Measurements from ENCODE around the gene F2R. TPM values are rescaled to one million over a fixed set of nuclear protein-coding genes. Genes with fewer than 3 reads are reported as not detected.
A peak's percentile ranks its signal among the peaks of the same experiment; 100 is the strongest.

F2R gene
- total RNA-seq, 1 donor from 2014 or later: 18.6 TPM

DNA sequence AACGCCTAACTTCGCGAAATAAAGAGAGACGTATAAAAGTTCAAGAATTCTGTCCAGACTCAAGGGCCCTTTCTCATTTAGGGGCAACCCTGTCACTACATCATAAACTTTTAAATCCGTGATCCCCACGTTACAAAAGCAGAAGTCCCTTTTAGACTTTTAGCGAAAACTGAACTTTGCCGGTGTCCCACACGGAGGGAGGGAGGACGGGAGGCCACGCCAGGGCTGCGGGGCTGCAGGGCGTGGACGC, 515 bp upstream of the F2R start:
- Histone ChIP-seq H3K27ac (peak overlapping the region; percentile 79), H3K36me3 (no peaks in the 10 kb centered on the region), H3K9me3 (no peaks in the 10 kb centered on the region), H3K4me3 (peak overlapping the region; percentile 72), H3K27me3 (ENCODE audit: low read depth) (peaks cover 33% of the 10 kb centered on the region), H3K4me1 (peaks cover 27% of the 10 kb centered on the region)
- TF ChIP-seq, protein P1, sequence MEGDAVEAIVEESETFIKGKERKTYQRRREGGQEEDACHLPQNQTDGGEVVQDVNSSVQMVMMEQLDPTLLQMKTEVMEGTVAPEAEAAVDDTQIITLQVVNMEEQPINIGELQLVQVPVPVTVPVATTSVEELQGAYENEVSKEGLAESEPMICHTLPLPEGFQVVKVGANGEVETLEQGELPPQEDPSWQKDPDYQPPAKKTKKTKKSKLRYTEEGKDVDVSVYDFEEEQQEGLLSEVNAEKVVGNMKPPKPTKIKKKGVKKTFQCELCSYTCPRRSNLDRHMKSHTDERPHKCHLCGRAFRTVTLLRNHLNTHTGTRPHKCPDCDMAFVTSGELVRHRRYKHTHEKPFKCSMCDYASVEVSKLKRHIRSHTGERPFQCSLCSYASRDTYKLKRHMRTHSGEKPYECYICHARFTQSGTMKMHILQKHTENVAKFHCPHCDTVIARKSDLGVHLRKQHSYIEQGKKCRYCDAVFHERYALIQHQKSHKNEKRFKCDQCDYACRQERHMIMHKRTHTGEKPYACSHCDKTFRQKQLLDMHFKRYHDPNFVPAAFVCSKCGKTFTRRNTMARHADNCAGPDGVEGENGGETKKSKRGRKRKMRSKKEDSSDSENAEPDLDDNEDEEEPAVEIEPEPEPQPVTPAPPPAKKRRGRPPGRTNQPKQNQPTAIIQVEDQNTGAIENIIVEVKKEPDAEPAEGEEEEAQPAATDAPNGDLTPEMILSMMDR (IDR thresholded peaks at IDR 0.05): no peak
- intact Hi-C loops (cut with DNase I): no loop called here
- no peak for ATAC-seq
- no peak for DNase-seq

DNA sequence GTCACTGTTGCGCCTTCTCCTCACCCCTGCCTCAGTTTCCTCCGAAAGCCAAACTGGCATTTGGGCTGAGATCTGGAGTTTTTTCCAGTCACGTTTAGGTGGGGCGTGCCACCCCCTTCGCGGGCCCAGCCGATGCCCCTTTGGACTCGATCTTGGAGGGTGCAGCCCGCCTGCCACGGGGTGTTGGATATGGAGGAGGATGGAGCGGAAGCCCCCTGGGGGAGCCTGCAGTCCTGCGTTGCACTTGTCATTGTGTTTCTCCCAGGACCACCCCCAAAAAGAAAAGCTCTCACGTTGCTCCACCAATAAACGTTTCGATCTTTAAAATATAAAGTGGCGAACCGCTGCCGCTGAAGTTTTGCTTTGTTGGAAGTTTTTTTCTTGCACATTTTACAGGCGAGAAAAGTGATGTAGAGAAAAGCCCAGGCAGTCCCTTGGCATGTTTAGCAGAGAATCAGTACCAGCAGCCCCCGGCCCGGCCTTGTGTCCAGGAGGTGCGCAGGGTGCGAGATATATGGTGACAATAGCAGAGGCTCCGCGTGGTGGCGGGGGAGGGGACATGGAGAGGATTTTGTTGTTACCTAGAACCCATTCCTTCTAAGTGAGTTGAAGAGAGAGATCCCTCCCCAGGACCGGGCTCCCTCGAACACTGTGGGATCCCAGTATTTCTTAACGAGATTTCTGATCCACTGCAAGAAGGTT, 681 bp downstream of the F2R start:
- peaks cover 32% of the 10 kb centered on the region for H3K4me1 ChIP-seq
- H3K36me3 ChIP-seq: no peaks in the 10 kb centered on the region
- TF ChIP-seq, protein P1 (IDR thresholded peaks at IDR 0.05): no peak
- intact Hi-C loops (cut with DNase I): no loop called here
- ATAC-seq (peak in 1 of 2 donors; percentile 17), DNase-seq (no peak)
- peak overlapping the region; percentile 72 for H3K4me3 ChIP-seq
- H3K9me3 ChIP-seq: no peaks in the 10 kb centered on the region
- H3K27ac ChIP-seq: peak overlapping the region; percentile 79
- peaks cover 33% of the 10 kb centered on the region for H3K27me3 ChIP-seq (ENCODE audit: low read depth)

DNA sequence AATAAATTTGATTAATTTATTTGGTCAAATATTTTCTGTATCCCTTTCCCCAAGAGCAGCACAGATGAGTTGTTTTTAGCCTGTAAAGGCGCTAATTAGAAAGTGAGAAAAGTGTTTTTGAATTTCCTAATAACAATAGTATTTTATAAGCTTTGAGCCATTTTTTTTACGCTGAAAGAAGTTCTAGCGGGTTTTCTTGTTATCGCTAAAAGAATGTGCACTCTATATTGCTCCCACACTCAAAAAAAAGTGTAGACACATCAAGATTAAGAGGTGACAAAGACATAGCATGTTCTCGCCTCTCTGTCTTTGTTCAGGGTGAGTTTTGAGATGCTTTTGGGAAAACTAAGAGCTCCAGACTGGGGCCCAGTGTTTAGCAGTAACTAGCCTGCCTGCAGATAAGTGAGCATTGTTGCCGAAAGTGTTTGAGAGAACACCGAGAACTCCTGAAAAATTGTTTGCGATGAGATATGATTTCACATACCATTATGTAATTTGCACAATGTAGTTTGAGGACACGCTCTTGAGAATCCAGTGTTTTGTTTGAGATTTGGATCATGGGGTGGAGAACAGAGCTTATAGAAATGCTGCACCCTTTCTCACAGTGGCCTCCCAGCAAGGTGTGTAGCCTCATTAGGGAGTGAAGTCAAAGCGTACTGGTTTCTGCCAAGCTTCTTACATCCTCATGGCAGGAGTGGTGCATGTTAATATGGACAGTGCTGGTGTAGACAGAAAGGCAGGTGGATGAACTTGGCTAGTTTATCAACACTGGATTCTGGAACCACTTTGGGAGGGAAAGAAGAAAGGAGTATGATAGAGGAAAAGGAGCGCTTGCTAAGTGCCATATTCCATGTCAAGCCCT, 1.5 kb downstream of the F2R start:
- H3K36me3 ChIP-seq: no peaks in the 10 kb centered on the region
- DNase-seq (no peak), ATAC-seq (no peak)
- peaks cover 32% of the 10 kb centered on the region for H3K4me1 ChIP-seq
- TF ChIP-seq, protein P1 (IDR thresholded peaks at IDR 0.05): no peak
- intact Hi-C loops (cut with DNase I): no loop called here
- peak overlapping the region; percentile 72 for H3K4me3 ChIP-seq
- H3K27ac ChIP-seq: peak overlapping the region; percentile 11
- no peaks in the 10 kb centered on the region for H3K9me3 ChIP-seq
- peaks cover 33% of the 10 kb centered on the region for H3K27me3 ChIP-seq (ENCODE audit: low read depth)

DNA sequence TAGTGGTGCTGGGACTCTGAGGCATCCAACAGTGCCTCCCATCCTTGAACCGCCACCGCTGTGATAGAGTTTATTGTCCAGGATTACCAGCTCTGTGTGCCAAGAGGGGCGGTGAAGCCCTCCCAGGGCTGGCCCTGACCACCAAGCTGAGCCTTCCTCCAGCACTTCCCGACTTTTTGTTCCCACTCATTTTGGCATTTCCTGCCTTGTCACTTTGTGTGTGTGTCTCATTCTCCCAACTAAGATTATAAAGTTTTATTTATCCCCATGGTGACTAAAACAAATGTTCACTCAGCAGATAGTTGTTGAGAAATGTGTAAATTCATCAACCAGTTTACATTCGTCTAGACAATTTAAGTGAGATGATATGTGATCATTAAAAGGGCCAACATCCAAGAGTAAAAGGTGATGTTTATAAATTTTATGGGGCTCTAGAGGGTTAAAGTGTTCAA, 2.5 kb downstream of the F2R start:
- H3K4me1 ChIP-seq: peaks cover 32% of the 10 kb centered on the region
- TF ChIP-seq, protein P1 (IDR thresholded peaks at IDR 0.05): no peak
- H3K9me3 ChIP-seq: no peaks in the 10 kb centered on the region
- intact Hi-C loops (cut with DNase I): no loop called here
- no peak for DNase-seq
- no peaks in the 10 kb centered on the region for H3K36me3 ChIP-seq
- peaks cover 33% of the 10 kb centered on the region for H3K27me3 ChIP-seq (ENCODE audit: low read depth)
- H3K27ac ChIP-seq: no peak overlapping the region
- H3K4me3 ChIP-seq: peak overlapping the region; percentile 72
- no peak for ATAC-seq

DNA sequence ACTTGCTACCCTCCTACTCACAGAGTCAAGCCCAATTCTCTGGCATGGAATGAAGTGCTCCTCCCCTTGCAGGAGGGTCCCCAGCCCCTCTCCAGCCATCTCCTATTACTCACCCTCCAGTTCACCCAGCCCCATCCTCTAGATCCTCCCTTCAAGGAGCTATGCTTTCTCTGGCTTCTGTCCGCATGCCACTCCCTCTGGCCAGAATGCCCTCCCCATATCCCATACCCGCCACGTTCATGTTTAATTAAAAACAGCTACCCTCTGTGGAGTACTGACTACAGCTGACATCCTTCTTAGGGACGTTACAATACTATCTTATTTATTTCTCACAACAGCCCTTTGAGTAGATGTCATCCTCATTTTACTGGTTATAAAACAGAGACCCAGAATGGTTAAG, 3.0 kb downstream of the F2R start:
- intact Hi-C loops (cut with DNase I): no loop called here

More for the DNA sequence above, 3.0 kb downstream of the F2R start:
- H3K27ac ChIP-seq: no peak overlapping the region
- peaks cover 33% of the 10 kb centered on the region for H3K27me3 ChIP-seq (ENCODE audit: low read depth)
- no peak overlapping the region for H3K4me3 ChIP-seq
- H3K4me1 ChIP-seq: peaks cover 32% of the 10 kb centered on the region
- no peak for DNase-seq
- ATAC-seq: no peak
- TF ChIP-seq, protein P1 (IDR thresholded peaks at IDR 0.05): no peak
- H3K9me3 ChIP-seq: no peaks in the 10 kb centered on the region
- no peaks in the 10 kb centered on the region for H3K36me3 ChIP-seq

Measured in lower lobe of right lung (tissue), 2 donors.